Endodermal cell (in vitro differentiated cells): ENCODE results near the gene TXNL1. TPM values are rescaled to one million over a fixed set of nuclear protein-coding genes. Genes with fewer than 3 reads are reported as not detected.

Experiments used
- DNase-seq: peaks from one replicate; pipeline ENCODE4 v3.0.0-alpha.2; 2017
- H3K27ac ChIP-seq: 2 replicates; pipeline ENCODE4 v1.5.1; 2013; ENCODE audit warnings: mild to moderate bottlenecking, low read depth, low read length, moderate library complexity
- H3K27me3 ChIP-seq: 2 replicates; pipeline ENCODE4 v1.6.1; 2013; ENCODE audit warnings: mild to moderate bottlenecking, low read length, moderate library complexity; ENCODE audit not compliant: insufficient read depth, control insufficient read depth, poor library complexity, severe bottlenecking
- H3K36me3 ChIP-seq: 2 replicates; pipeline ENCODE4 v1.7.0; 2013; ENCODE audit warnings: mild to moderate bottlenecking, low read length, moderate library complexity; ENCODE audit not compliant: control insufficient read depth, insufficient read depth
- H3K4me1 ChIP-seq: one replicate; pipeline ENCODE4 v1.7.0; 2013; ENCODE audit warnings: low read length; ENCODE audit not compliant: control insufficient read depth, insufficient read depth
- H3K4me3 ChIP-seq: 2 replicates; pipeline ENCODE4 v1.5.1; 2013; ENCODE audit warnings: mild to moderate bottlenecking, low read length, moderate library complexity
- H3K9ac ChIP-seq: 2 replicates; pipeline ENCODE4 v1.6.1; 2013; ENCODE audit warnings: mild to moderate bottlenecking, low read length, moderate library complexity; ENCODE audit not compliant: poor library complexity, severe bottlenecking; ENCODE audit errors: extremely low read depth
- H3K9me3 ChIP-seq: 2 replicates; pipeline ENCODE4 v1.6.1; 2013; ENCODE audit warnings: mild to moderate bottlenecking, low read length, moderate library complexity; ENCODE audit not compliant: control insufficient read depth
- H3K27ac Mint-ChIP-seq: 2 replicates; pipeline ENCODE4 v1.8.0; 2020; ENCODE audit warnings: mixed read lengths
- H3K27me3 Mint-ChIP-seq: 2 replicates; pipeline ENCODE4 v1.8.0; 2021; ENCODE audit warnings: mild to moderate bottlenecking, mixed read lengths; ENCODE audit not compliant: insufficient read depth
- H3K36me3 Mint-ChIP-seq: 2 replicates; pipeline ENCODE4 v1.8.0; 2020; ENCODE audit warnings: low read depth, mixed read lengths
- H3K4me1 Mint-ChIP-seq: 2 replicates; pipeline ENCODE4 v1.8.0; 2020; ENCODE audit warnings: mixed read lengths
- H3K4me3 Mint-ChIP-seq: 2 replicates; pipeline ENCODE4 v1.8.0; 2020; ENCODE audit warnings: mild to moderate bottlenecking, moderate library complexity, mixed read lengths
- H3K9me3 Mint-ChIP-seq: 2 replicates; pipeline ENCODE4 v1.8.0; 2020; ENCODE audit warnings: mild to moderate bottlenecking, mixed read lengths
- CTCF ChIP-seq: fragments of 200-600 bp; sonication (generic); conservative IDR thresholded peaks from 2 replicates; pipeline ENCODE4 v1.5.0; 2021; ENCODE audit warnings: antibody characterized with exemption, mild to moderate bottlenecking
- WGBS, 2 experiments: methylation state at CpG; one replicate each; pipeline versions ENCODE4 v1.1.5 to v1.1.7; 2013; ENCODE audit warnings: missing lambda C conversion rate in 2 of 2, mixed read lengths in 1 of 2; ENCODE audit not compliant: insufficient coverage in 1 of 2, insufficient read length in 1 of 2; 5-methylcytosine and 5-hydroxymethylcytosine counted together
- total RNA-seq, 2 donors: library from RNA; stranded (reverse); fragmentation: NEBNext Ultra II Directional in 1 of 2; extraction: Animal tissue kit (Norgen Biotek cat#: 25700) in 1 of 2; gene quantifications; 2 replicates in 1 of 2; 3 replicates in 1 of 2; pipeline ENCODE4 v1.2.1, GENCODE V29; 2021

Gene TXNL1
- total RNA-seq, 2 donors from 2014 or later, result 69.6 to 77.0 TPM

GRCh38 chr18:56676639-56677038 is 38.2 kb upstream of the TXNL1 start:
- 60% methylated on average over 1 of the region's 2 CpGs; no CpG with 5 or more reads in 1 of the 2 experiments for WGBS, 2 experiments
- Histone ChIP-seq H3K4me1 (no peaks in the 10 kb centered on the region), H3K27me3 (no peaks in the 10 kb centered on the region), H3K36me3 (no peaks in the 10 kb centered on the region), H3K4me3 (no peak overlapping the region), H3K27ac (no peak overlapping the region), H3K9ac (no peak overlapping the region), H3K9me3 (no peaks in the 10 kb centered on the region)
- no peaks in the 10 kb centered on the region for H3K9me3 Mint-ChIP-seq
- no peak overlapping the region for H3K4me3 Mint-ChIP-seq
- no peaks in the 10 kb centered on the region for H3K36me3 Mint-ChIP-seq
- peaks cover 1% of the 10 kb centered on the region for H3K4me1 Mint-ChIP-seq
- no peak for TF ChIP-seq CTCF
- no peak for DNase-seq
- no peak overlapping the region for H3K27ac Mint-ChIP-seq
- no peaks in the 10 kb centered on the region for H3K27me3 Mint-ChIP-seq

GRCh38 chr18:56672981-56673380 is 34.6 kb upstream of the TXNL1 start:
- no peak for DNase-seq
- no peaks in the 10 kb centered on the region for H3K4me1 ChIP-seq
- H3K36me3 ChIP-seq, result no peaks in the 10 kb centered on the region
- no peak for TF ChIP-seq CTCF
- no peak overlapping the region for H3K27ac ChIP-seq
- H3K27me3 Mint-ChIP-seq, result no peaks in the 10 kb centered on the region
- 73% methylated on average over 3 of the region's 3 CpGs; no CpG with 5 or more reads in 1 of the 2 experiments for WGBS, 2 experiments
- H3K9me3 ChIP-seq, result no peaks in the 10 kb centered on the region
- no peak overlapping the region for H3K27ac Mint-ChIP-seq
- peaks cover 3% of the 10 kb centered on the region for H3K4me1 Mint-ChIP-seq
- H3K36me3 Mint-ChIP-seq, result no peaks in the 10 kb centered on the region
- no peak overlapping the region for H3K4me3 ChIP-seq
- no peaks in the 10 kb centered on the region for H3K27me3 ChIP-seq
- no peaks in the 10 kb centered on the region for H3K9me3 Mint-ChIP-seq
- H3K4me3 Mint-ChIP-seq, result no peak overlapping the region
- H3K9ac ChIP-seq, result no peak overlapping the region

GRCh38 chr18:56672391-56672790 is 34.0 kb upstream of the TXNL1 start:
- no peak for DNase-seq
- H3K27ac ChIP-seq, result no peak overlapping the region
- H3K9me3 ChIP-seq, result no peaks in the 10 kb centered on the region
- no peak for TF ChIP-seq CTCF
- Mint-ChIP-seq H3K4me1 (peaks cover 3% of the 10 kb centered on the region), H3K4me3 (no peak overlapping the region), H3K36me3 (no peaks in the 10 kb centered on the region), H3K9me3 (no peaks in the 10 kb centered on the region), H3K27me3 (no peaks in the 10 kb centered on the region), H3K27ac (no peak overlapping the region)
- no peak overlapping the region for H3K4me3 ChIP-seq
- no peaks in the 10 kb centered on the region for H3K4me1 ChIP-seq
- WGBS, 2 experiments, result 73 to 100% methylated on average over 2 to 7 of the region's 8 CpGs
- H3K9ac ChIP-seq, result no peak overlapping the region
- no peaks in the 10 kb centered on the region for H3K27me3 ChIP-seq
- no peaks in the 10 kb centered on the region for H3K36me3 ChIP-seq
